Activated CD4-positive, alpha-beta memory T cell treated with anti-CD3 and anti-CD28 coated beads, Interleukin-2, amount 10 ng/mL, durations not matched to agents 7 days and 5 days (primary cell): Measurements from ENCODE around the gene MOGAT1. TPM values are rescaled to one million over a fixed set of nuclear protein-coding genes. Genes with fewer than 3 reads are reported as not detected.
"Not testable (repeated sequence)": the region's sequence is repeated elsewhere in the genome, so short reads cannot be mapped to it uniquely, and the experiment has no call there.

Experiments
- CTCF ChIA-PET: fragments of 350-600 bp; sonication (Branson Sonifier 250); formaldehyde crosslinking; loops from one replicate; lab custom pipeline; 2021; ENCODE audit warnings: antibody characterized with exemption, inconsistent platforms; lab: Charles Lee
- POLR2A ChIA-PET: fragments of 350-600 bp; sonication (Branson Sonifier 250); formaldehyde crosslinking; loops from one replicate; lab custom pipeline; 2021; ENCODE audit warnings: antibody characterized with exemption; lab: Charles Lee
- DNase-seq: peaks from one replicate; pipeline ENCODE4 v3.0.0-alpha.2; 2020
- H3K27ac Mint-ChIP-seq: one replicate; pipeline ENCODE4 v1.8.0; 2021; ENCODE audit warnings: mild to moderate bottlenecking, mixed read lengths
- H3K27me3 Mint-ChIP-seq: one replicate; pipeline ENCODE4 v1.8.0; 2021; ENCODE audit warnings: mixed read lengths
- H3K36me3 Mint-ChIP-seq: one replicate; pipeline ENCODE4 v1.8.0; 2021; ENCODE audit warnings: low read depth, mixed read lengths
- H3K4me1 Mint-ChIP-seq: one replicate; pipeline ENCODE4 v1.8.0; 2021; ENCODE audit warnings: mixed read lengths
- H3K4me3 Mint-ChIP-seq: one replicate; pipeline ENCODE4 v1.8.0; 2021; ENCODE audit warnings: mild to moderate bottlenecking, mixed read lengths
- H3K9me3 Mint-ChIP-seq: one replicate; pipeline ENCODE4 v1.8.0; 2021; ENCODE audit warnings: mixed read lengths
- total RNA-seq, 2 experiments: library from RNA; stranded (reverse); gene quantifications; one replicate each; pipeline ENCODE4 v1.2.3, GENCODE V29; 2021

The MOGAT1 gene
- total RNA-seq, 2 experiments from 2014 or later, result not detected

DNA sequence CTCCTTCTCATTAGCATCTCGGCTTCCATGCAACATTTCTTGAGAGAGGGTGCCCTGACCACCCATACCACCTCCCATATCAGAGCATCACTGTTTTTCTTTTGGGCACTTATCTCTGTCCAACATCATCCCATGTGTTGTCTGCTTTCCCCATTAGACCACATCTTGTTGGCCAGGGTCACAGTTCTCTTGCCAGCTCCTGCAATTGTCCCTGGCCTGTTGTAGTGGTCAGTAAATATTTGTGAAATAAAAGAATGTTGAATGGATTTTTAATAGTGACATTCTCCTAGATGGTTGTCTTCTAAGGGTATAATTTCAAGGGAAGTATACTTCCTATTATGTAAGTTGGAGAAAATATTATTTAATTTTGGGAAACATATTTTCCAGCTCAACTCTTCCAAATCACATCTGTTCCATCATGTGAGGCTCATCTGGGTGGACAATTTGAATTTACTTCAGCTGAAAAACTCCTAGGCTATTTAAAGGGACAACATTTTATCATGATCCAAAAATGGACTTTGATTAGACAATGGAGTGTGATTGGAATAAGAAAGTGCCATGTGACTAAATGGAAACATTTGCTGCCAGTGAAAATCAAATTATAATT lies 83.0 kb downstream of the MOGAT1 start:
- Mint-ChIP-seq H3K4me1 (peaks cover 10% of the 10 kb centered on the region), H3K9me3 (no peaks in the 10 kb centered on the region), H3K27me3 (peaks cover 9% of the 10 kb centered on the region), H3K27ac (no peak overlapping the region), H3K4me3 (no peak overlapping the region), H3K36me3 (no peaks in the 10 kb centered on the region)
- POLR2A ChIA-PET, result no interaction called here
- CTCF ChIA-PET, result interaction anchor here (1.3 kb wide), 1 partner anchor 45 kb away, joined by 3 read pairs; no protein-coding TSS in a partner anchor
- DNase-seq, result no peak

DNA sequence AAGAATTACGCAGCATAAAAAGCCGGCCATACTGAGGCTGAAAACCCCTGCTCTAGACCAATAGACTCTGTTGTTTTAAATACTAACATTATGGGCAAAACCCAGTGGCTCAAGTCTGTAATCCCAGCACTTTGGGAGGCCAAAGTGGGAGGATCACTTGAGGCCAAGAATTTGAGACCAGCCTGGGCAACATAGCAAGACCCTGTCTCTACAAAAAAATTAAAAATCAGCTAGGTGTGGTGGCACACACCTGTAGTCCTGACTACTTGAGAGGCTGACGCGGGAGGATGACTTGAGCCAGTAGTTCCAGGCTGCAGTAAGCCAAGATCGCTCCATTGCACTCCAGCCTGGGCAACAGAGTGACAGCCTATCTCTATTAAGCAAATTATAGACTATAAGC lies 84.1 kb downstream of the MOGAT1 start:
- DNase-seq, H3K27ac Mint-ChIP-seq, H3K27me3 Mint-ChIP-seq, H3K9me3 Mint-ChIP-seq, POLR2A ChIA-PET, H3K4me1 Mint-ChIP-seq, H3K4me3 Mint-ChIP-seq, H3K36me3 Mint-ChIP-seq: not testable (repeated sequence)
- CTCF ChIA-PET, result interaction anchor here (1.3 kb wide), 1 partner anchor 46 kb away, joined by 3 read pairs; no protein-coding TSS in a partner anchor

DNA sequence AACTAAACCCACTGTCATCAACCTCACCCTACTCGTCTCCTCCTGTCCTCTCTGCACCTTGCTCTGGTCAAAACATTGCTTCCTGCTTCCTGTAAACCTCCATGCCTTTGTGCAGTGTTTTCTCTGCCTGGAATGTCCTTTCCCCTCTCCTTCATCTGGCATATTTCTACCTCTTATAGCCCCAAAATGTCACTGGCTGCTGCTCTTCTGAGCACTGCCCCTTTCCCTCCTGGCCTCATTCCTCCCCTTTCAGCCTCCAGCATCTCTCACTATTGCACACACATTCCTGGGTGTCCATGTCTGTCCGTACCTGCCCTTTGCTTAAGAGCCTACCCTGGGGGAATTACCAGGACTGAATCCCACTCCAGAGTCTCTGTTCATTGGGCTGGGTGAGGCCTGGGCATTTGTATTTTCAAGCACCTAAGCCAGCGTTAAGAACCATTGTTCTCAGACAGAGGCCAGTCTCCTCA lies 84.9 kb downstream of the MOGAT1 start:
- no peaks in the 10 kb centered on the region for H3K36me3 Mint-ChIP-seq
- H3K27me3 Mint-ChIP-seq, result peaks cover 7% of the 10 kb centered on the region
- no peaks in the 10 kb centered on the region for H3K9me3 Mint-ChIP-seq
- no peak overlapping the region for H3K4me3 Mint-ChIP-seq
- ChIA-PET POLR2A (no interaction called here), CTCF (no interaction called here)
- H3K27ac Mint-ChIP-seq, result no peak overlapping the region
- peaks cover 10% of the 10 kb centered on the region for H3K4me1 Mint-ChIP-seq
- no peak for DNase-seq

DNA sequence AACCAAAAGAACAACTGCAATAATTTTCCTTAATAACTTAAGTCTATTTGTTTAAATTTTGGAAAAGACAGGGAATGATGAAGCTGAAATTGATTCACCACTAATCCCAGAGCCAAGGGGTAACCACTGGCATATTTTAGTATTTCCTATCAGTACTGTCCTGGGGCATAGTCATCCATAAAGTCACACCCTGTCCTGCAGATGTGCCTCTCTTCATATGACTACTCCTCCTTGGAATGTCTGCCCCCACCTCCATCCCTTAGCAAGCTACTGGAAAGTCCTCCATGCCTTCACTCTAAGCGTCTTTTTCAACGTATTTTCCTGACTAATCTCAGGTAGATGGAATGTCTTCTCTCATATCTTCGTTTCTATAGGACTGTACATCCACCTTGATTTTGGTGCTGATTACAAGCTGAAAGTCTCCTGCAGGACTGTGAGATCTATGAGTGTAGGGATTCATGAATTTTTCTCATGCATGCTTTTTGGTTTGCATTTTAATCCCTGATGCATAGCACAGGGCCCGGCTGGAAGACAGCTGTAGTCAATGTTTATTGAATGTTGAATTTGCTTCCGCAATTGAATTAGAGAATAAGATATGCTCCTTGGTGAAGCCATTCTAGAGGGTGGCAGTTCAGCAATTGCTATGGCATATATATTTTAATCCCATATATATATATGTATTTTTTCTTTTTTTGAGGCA lies 85.6 kb downstream of the MOGAT1 start:
- Mint-ChIP-seq H3K27me3 (peaks cover 9% of the 10 kb centered on the region), H3K4me3 (no peak overlapping the region), H3K4me1 (peaks cover 8% of the 10 kb centered on the region), H3K36me3 (no peaks in the 10 kb centered on the region), H3K27ac (no peak overlapping the region), H3K9me3 (no peaks in the 10 kb centered on the region)
- ChIA-PET CTCF (no interaction called here), POLR2A (no interaction called here)
- no peak for DNase-seq

Other genes with a start within 250 kb of the MOGAT1 start
- gene SGPP2, start 247.1 kb upstream of the MOGAT1 start, total RNA-seq, result 1 to 10 TPM; 2.7 to 3.1 TPM
- gene FARSB, start 15.6 kb upstream of the MOGAT1 start, total RNA-seq, result 10 to 100 TPM; 20.8 to 21.5 TPM
- gene ACSL3, start 189.4 kb downstream of the MOGAT1 start, total RNA-seq, result 10 to 100 TPM; 49.5 to 57.2 TPM